Neural crest cell (in vitro differentiated cells): ENCODE data around the gene KCTD18. TPM values are rescaled to one million over a fixed set of nuclear protein-coding genes. Genes with fewer than 3 reads are reported as not detected.

ENCODE experiments used
- DNase-seq: peaks from one replicate; pipeline ENCODE4 v3.0.0; 2021; ENCODE audit warnings: low read depth, mixed read lengths, low spot score
- H3K27ac Mint-ChIP-seq: one replicate; pipeline ENCODE4 v1.8.0; 2021; ENCODE audit warnings: mild to moderate bottlenecking, mixed read lengths; ENCODE audit not compliant: unreplicated experiment
- H3K27me3 Mint-ChIP-seq: 2 replicates; pipeline ENCODE4 v1.8.0; 2021; ENCODE audit warnings: low read depth, mild to moderate bottlenecking, mixed read lengths
- H3K36me3 Mint-ChIP-seq: 2 replicates; pipeline ENCODE4 v1.8.0; 2021; ENCODE audit warnings: low read depth, mild to moderate bottlenecking, mixed read lengths
- H3K4me1 Mint-ChIP-seq: 2 replicates; pipeline ENCODE4 v1.8.0; 2021; ENCODE audit warnings: mixed read lengths
- H3K4me3 Mint-ChIP-seq: one replicate; pipeline ENCODE4 v1.8.0; 2021; ENCODE audit warnings: mild to moderate bottlenecking, mixed read lengths
- H3K9me3 Mint-ChIP-seq: 2 replicates; pipeline ENCODE4 v1.8.0; 2021; ENCODE audit warnings: mixed read lengths
- total RNA-seq: library from RNA; stranded (reverse); gene quantifications from 2 replicates; pipeline ENCODE4 v1.2.1, GENCODE V29; 2021
- TF ChIP-seq, protein P1 (sequence below): fragments of 200-600 bp; sonication (generic); conservative IDR thresholded peaks from 2 replicates; pipeline ENCODE4 v1.5.0; 2021; ENCODE audit warnings: antibody characterized with exemption, mild to moderate bottlenecking

KCTD18 gene
- total RNA-seq, 1 donor from 2014 or later, result 6.5 TPM

DNA sequence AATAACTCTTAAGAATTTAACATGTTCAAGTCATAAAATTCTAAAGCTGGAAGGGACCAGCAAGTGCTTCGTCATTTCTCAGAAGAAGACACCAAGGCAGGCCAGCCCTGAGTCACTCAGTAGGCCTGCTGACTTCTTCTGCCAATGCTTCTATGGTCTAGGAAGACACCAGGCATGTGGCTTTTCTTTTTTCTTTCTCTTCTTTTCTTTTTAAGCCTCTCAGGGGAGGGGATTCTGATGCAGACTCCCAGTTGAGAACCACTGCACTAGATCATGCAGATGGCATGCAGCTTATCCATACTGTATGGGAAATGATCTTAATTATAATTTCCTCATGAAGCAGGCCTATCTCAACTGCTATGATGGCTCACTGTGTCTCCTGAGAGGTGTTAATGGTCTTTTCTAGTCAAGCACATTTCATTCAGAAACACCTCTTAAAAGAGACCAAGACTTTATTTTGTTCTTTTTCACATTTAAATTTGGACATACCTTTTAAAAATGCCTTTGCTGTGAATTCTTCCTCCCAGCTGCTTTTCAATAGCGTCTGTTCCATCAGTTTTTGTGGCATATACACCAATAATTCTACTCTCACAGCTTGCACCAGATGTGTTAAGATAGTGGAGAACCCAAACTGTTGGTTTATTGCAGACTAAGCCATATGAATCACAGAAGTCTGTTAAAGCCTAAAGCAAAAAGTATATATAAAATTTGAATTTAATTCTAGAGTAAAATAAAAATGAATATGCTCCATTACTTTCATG lies 11.3 kb downstream of the KCTD18 start:
- Mint-ChIP-seq H3K4me1 (no peaks in the 10 kb centered on the region), H3K27ac (no peak overlapping the region), H3K27me3 (no peaks in the 10 kb centered on the region), H3K36me3 (peaks cover 11% of the 10 kb centered on the region), H3K9me3 (no peaks in the 10 kb centered on the region), H3K4me3 (no peak overlapping the region)
- DNase-seq, result no peak
- TF ChIP-seq, protein P1, sequence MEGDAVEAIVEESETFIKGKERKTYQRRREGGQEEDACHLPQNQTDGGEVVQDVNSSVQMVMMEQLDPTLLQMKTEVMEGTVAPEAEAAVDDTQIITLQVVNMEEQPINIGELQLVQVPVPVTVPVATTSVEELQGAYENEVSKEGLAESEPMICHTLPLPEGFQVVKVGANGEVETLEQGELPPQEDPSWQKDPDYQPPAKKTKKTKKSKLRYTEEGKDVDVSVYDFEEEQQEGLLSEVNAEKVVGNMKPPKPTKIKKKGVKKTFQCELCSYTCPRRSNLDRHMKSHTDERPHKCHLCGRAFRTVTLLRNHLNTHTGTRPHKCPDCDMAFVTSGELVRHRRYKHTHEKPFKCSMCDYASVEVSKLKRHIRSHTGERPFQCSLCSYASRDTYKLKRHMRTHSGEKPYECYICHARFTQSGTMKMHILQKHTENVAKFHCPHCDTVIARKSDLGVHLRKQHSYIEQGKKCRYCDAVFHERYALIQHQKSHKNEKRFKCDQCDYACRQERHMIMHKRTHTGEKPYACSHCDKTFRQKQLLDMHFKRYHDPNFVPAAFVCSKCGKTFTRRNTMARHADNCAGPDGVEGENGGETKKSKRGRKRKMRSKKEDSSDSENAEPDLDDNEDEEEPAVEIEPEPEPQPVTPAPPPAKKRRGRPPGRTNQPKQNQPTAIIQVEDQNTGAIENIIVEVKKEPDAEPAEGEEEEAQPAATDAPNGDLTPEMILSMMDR, result no peak

DNA sequence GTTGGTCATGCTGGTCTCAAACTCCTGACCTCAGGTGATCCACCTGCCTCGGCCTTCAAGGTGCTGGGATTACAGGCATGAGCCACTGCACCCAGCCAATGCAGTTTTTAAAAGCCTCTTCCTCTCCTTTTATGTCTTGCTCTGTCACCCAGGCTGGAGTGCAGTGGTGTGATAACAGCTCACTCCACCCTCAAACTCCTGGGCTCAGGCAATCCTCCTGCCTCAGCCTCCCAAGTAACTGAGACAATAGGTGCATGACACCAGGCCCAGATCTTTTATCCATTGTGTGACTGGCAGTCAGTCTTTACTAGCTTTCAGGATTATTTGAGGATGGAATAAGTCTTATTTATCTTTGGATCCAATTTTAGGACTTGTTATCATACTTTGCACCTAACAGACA lies 13.2 kb downstream of the KCTD18 start:
- Mint-ChIP-seq H3K36me3 (peaks cover 13% of the 10 kb centered on the region), H3K4me1 (no peaks in the 10 kb centered on the region), H3K27me3 (no peaks in the 10 kb centered on the region), H3K9me3 (no peaks in the 10 kb centered on the region), H3K27ac (no peak overlapping the region), H3K4me3 (no peak overlapping the region)
- no peak for DNase-seq
- TF ChIP-seq, protein P1, result no peak

DNA sequence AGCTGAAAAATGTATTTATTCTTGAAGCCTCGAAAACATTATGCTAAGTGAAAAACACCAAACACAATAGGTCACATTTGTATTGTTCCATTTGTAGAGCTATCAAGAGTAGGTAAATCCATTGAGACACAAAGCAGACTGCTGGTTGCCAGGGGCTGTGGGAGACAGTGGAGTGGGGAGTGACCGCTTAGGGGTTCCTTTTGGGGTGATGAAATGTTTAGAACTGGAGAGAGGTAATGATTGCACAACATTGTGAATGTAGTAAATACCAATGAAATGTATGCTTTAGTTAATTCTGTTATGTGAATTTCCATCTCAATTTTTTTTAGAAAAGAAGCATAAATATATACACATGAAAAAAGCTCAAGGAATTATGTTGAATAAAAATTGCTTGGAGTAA lies 15.8 kb downstream of the KCTD18 start:
- no peak overlapping the region for H3K27ac Mint-ChIP-seq
- no peaks in the 10 kb centered on the region for H3K4me1 Mint-ChIP-seq
- H3K4me3 Mint-ChIP-seq, result no peak overlapping the region
- TF ChIP-seq, protein P1, result no peak
- DNase-seq, result no peak
- peaks cover 4% of the 10 kb centered on the region for H3K9me3 Mint-ChIP-seq
- H3K27me3 Mint-ChIP-seq, result no peaks in the 10 kb centered on the region
- peaks cover 29% of the 10 kb centered on the region for H3K36me3 Mint-ChIP-seq

DNA sequence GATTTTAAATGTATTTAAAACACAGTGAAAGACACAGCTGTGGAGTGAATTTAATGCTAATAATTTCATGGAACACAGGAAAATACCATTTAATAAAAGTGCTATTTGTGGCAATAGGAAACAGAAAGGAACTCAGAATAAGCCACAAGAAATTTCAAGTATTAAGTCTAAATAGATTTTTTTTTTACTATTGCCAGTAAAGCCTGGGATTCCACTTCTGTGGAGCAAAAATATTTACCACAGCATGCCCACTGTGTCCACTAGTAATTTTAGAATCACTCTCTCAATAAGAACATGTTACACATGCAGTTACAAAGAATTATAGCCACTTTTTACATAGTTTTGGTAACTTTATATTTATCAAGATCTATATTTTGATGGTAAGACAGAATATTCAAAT lies 17.2 kb downstream of the KCTD18 start:
- peaks cover 29% of the 10 kb centered on the region for H3K36me3 Mint-ChIP-seq
- no peak overlapping the region for H3K4me3 Mint-ChIP-seq
- TF ChIP-seq, protein P1, result no peak
- peaks cover 4% of the 10 kb centered on the region for H3K9me3 Mint-ChIP-seq
- no peak for DNase-seq
- no peaks in the 10 kb centered on the region for H3K27me3 Mint-ChIP-seq
- no peaks in the 10 kb centered on the region for H3K4me1 Mint-ChIP-seq
- no peak overlapping the region for H3K27ac Mint-ChIP-seq

DNA sequence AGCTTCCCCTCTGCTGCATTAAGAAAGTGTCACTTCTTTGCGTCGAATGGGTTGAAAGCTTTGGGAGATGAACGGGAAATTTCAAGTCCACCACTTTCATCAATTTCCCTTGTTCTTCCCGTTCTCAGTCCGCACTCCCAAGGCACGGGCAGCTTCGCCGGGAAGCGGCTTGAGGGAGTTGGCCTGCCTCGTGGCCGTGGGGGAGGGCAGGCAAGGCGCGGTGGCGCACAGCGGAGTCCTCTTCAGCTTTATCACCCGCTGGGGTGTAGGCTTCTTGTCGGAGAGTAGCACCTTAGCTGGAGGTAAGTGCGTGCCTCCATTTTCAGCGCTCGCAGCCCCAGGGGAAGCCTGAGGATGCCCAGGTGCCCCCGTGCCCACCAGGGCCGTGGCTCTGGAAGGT lies 19.9 kb downstream of the KCTD18 start:
- no peak overlapping the region for H3K27ac Mint-ChIP-seq
- DNase-seq, result no peak
- H3K36me3 Mint-ChIP-seq, result peaks cover 29% of the 10 kb centered on the region
- peaks cover 6% of the 10 kb centered on the region for H3K4me1 Mint-ChIP-seq
- TF ChIP-seq, protein P1, result no peak
- no peaks in the 10 kb centered on the region for H3K27me3 Mint-ChIP-seq
- H3K4me3 Mint-ChIP-seq, result no peak overlapping the region
- H3K9me3 Mint-ChIP-seq, result peaks cover 4% of the 10 kb centered on the region
